BLaER1 (cell line): Measurements from ENCODE around the gene PROC.
A peak's percentile ranks its signal among the peaks of the same experiment; 100 is the strongest.
"Not testable (repeated sequence)": the region's sequence is repeated elsewhere in the genome, so short reads cannot be mapped to it uniquely, and the experiment has no call there.

Source experiments
- H3K27ac ChIP-seq: shearing (Covaris generic); formaldehyde crosslinking; 2 replicates; pipeline ENCODE4 v1.8.1; 2022
- H3K27me3 ChIP-seq: shearing (Covaris generic); formaldehyde crosslinking; 2 replicates; pipeline ENCODE4 v1.8.1; 2022
- H3K36me3 ChIP-seq: shearing (Covaris generic); formaldehyde crosslinking; 2 replicates; pipeline ENCODE4 v1.8.1; 2022
- H3K4me1 ChIP-seq: shearing (Covaris generic); formaldehyde crosslinking; 2 replicates; pipeline ENCODE4 v1.8.1; 2022
- H3K4me2 ChIP-seq: shearing (Covaris generic); formaldehyde crosslinking; 2 replicates; pipeline ENCODE4 v1.8.1; 2022
- H3K4me3 ChIP-seq: shearing (Covaris generic); formaldehyde crosslinking; 2 replicates; pipeline ENCODE4 v1.8.1; 2022
- H3K9ac ChIP-seq: shearing (Covaris generic); formaldehyde crosslinking; 2 replicates; pipeline ENCODE4 v1.8.1; 2022
- H3K9me3 ChIP-seq: shearing (Covaris generic); formaldehyde crosslinking; 2 replicates; pipeline ENCODE4 v1.8.1; 2022
- H4K20me1 ChIP-seq: shearing (Covaris generic); formaldehyde crosslinking; 2 replicates; pipeline ENCODE4 v1.8.1; 2022
- Cebpa-rat ChIP-seq: shearing (Covaris generic); IDR thresholded peaks from 2 replicates; pipeline ENCODE4 v1.8.1; 2022

Gene PROC

DNA sequence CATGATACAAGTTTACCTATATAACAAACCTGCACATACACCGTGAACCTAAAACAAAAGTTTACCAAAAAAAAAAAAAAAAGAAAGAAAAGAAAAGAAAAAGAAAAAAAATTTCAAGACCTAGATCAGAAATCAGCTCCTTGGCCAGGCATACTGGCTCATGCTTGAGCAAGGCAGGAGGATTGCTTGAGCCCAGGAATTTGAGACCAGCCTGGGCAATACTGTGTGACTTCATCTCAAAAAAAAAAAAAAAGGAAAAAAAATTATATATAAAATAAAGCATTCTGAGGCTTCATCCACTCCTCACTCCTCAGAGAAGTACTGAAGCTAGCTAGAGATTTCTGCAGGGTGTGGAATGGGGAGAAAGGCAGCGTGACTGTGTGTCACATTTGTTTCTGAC is 11.8 kb upstream of the PROC start:
- H3K27me3 ChIP-seq: no peaks in the 10 kb centered on the region

DNA sequence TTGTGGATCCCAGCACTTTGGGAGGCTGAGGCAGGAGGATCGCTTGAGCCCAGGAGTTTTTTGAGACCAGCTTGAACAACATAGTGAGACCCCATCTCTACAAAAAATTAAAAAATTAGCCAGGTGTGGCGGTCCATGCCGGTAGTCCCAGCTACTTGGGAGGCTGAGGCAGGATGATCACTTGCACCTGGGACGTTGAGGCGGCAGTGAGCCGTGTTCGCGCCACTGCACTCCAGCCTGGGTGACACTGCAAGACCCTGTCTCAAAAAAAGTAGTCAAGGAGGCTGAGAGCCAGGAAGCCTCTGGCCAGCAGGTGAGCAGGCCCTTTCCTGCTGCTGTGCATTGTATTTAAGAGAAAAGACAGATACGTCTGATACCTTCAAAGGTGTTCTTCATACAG is 11.1 kb upstream of the PROC start:
- peaks cover 39% of the 10 kb centered on the region for H3K4me1 ChIP-seq
- no peaks in the 10 kb centered on the region for H4K20me1 ChIP-seq
- H3K36me3 ChIP-seq: no peaks in the 10 kb centered on the region
- H3K27me3 ChIP-seq: no peaks in the 10 kb centered on the region
- H3K9ac ChIP-seq: no peak overlapping the region
- 0 out of 2 replicates have a peak, but pooled peaks cover under 1% of the 10 kb centered on the region for H3K9me3 ChIP-seq
- TF ChIP-seq Cebpa-rat: no peak
- H3K4me3 ChIP-seq: no peak overlapping the region
- no peak overlapping the region for H3K27ac ChIP-seq
- H3K4me2 ChIP-seq: no peak overlapping the region

More for the DNA sequence above, 11.8 kb upstream of the PROC start:
- Histone ChIP-seq H3K36me3 (no peaks in the 10 kb centered on the region), H3K27ac (no peak overlapping the region), H4K20me1 (no peaks in the 10 kb centered on the region), H3K9ac (no peak overlapping the region), H3K4me2 (no peak overlapping the region), H3K4me3 (no peak overlapping the region), H3K9me3 (no peaks in the 10 kb centered on the region), H3K4me1 (peaks cover 34% of the 10 kb centered on the region)
- no peak for TF ChIP-seq Cebpa-rat

DNA sequence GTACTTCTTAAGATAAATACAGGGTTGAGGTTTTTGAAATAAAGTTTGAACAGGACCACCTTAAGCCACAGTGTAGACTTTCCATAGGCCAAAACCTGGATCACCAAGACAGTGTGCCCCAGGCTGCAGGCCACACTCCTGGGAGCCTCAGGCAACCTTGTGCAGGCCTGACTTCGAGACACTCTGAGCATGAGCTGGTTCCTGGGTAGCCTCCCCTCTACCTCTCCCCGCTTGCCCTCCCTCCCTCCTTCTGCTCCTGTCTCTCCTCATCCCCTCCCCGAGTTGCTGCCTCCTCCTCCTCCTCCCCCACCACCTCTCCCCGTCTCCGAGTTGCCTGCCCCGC is 10.6 kb upstream of the PROC start:
- Histone ChIP-seq H3K9me3 (peaks cover 4% of the 10 kb centered on the region; the same call in 1 of the 2 replicates), H3K27me3 (no peaks in the 10 kb centered on the region), H4K20me1 (no peaks in the 10 kb centered on the region), H3K4me3 (peak overlapping the region; percentile 65), H3K27ac (no peak overlapping the region), H3K4me1 (peaks cover 39% of the 10 kb centered on the region), H3K4me2 (peak overlapping the region; percentile 90), H3K36me3 (no peaks in the 10 kb centered on the region), H3K9ac (no peak overlapping the region)
- no peak for TF ChIP-seq Cebpa-rat

DNA sequence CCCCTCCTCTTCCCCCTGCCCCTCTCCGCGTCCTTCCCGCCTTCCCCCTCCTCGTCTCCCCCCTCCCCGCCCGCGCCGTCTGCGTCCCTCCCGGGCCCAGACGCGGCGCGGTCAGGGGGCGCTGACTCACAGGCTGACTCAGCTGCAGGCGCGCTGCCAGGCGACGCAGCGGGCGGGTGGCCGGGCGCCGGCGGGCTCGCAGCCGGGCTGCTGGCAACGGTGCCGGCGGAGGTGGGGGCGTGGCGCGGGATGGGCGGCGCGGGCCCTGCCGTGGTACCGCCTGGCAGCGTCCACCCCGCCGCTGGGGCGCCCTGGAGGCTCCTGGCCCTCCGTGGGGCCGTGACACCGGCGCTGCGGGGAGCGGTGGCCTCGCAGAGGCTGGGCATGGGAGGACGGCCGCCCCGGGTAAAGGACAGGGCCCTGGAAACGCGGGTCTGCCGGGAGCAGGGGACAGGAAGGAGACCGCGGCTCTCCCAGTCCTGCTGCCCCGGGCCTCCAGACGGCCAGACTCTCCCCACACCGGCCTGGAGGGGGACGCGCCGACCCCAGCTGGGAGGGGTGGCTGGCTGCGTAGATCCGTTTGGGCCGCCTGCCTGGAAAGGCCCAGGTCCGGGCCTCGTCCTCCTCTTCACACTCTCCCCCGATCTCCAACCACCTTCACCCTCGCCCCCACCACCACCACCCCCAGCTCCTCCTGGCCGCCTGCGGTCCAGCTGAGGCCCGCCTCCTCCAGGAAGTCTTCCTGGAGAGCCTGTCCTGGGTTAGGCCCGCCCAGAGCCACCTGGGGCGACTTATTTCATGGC is 10.0 kb upstream of the PROC start:
- Histone ChIP-seq H3K4me3 (peak overlapping the region; percentile 65), H3K4me2 (peak overlapping the region; percentile 90), H3K36me3 (no peaks in the 10 kb centered on the region), H4K20me1 (no peaks in the 10 kb centered on the region), H3K9ac (peak overlapping the region; percentile 65), H3K4me1 (peaks cover 40% of the 10 kb centered on the region), H3K27me3 (no peaks in the 10 kb centered on the region), H3K9me3 (peaks cover 7% of the 10 kb centered on the region), H3K27ac (peak overlapping the region; percentile 66; the same call in 1 of the 2 replicates)
- TF ChIP-seq Cebpa-rat: no peak

DNA sequence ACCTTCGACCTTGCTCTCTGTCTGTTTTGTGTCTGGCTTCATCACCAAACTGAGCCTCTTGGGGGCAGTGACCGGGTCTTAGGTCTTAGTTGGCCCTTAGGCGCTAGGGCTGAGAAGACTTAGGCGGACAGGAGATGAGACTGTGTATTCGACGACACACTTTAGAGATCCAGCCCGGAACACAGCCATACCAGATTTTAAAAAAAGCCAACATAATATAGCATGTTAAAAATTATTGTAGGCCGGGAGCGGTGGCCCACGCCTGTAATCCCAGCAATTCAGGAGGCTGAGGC is 9.5 kb upstream of the PROC start:
- Histone ChIP-seq H3K27ac (no peak overlapping the region), H3K4me3 (no peak overlapping the region), H3K36me3 (no peaks in the 10 kb centered on the region), H3K4me2 (peak overlapping the region; percentile 90; the same call in 1 of the 2 replicates), H3K27me3 (no peaks in the 10 kb centered on the region), H3K9ac (no peak overlapping the region), H3K4me1 (peaks cover 45% of the 10 kb centered on the region), H3K9me3 (peaks cover 8% of the 10 kb centered on the region), H4K20me1 (no peaks in the 10 kb centered on the region)
- no peak for TF ChIP-seq Cebpa-rat

DNA sequence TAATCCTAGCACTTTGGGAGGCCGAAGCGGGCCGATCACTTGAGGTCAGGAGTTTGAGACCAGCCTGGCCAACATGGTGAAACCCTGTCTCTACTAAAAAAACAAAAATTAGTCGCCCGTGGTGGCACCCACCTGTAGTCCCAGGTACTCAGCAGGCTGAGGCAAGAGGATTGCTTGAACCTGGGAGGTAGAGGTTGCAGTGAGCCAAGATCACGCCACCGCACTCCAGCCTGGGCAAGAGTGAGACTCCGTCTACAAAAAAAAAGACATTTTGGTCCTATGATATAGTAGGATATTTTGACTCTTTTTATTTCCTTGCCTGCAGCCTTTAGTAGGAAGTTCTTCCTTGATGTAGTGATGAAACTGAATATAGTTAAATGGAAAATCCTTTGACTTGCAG is 8.5 kb upstream of the PROC start:
- H3K27me3 ChIP-seq, H3K9me3 ChIP-seq, H4K20me1 ChIP-seq, H3K4me2 ChIP-seq, H3K27ac ChIP-seq, H3K36me3 ChIP-seq, H3K9ac ChIP-seq, H3K4me3 ChIP-seq: not testable (repeated sequence)
- H3K4me1 ChIP-seq: peaks cover 45% of the 10 kb centered on the region

DNA sequence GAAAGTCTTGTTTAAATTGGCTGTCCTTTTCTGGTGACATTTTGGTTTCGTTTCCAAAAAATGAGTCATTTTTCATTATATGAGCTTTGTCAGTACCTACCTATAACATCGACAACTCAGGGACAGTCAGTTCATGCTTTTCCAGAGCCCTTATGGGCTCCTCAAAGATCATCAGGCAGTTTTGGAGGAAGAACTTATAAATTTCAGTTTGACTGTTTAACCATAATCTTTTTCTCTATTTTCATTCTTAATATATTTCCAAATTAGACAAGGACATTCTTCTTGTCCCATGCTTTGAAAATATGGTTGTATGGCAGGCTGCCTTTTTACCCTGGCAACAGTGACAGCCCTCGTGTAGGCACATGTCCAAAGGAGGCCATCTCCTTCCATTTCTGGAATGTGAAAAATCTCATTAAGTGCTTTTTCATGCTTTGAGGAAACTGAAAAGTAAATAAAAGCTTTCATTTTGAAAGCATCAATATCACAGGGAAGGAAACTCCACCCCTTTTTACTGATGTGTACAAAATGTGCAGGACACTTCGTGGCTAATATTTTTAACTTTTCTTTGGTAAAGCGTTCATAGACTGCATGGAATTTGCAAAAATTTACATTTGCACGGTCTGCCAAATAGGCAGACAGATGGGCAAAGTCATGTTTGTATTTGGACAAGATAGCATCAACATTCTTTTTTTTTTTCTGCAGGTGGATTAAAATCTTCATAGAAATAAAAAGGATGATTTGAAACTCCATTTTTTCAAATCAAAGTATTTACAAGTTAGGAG is 7.2 kb upstream of the PROC start:
- Histone ChIP-seq H3K36me3 (no peaks in the 10 kb centered on the region), H3K27ac (no peak overlapping the region), H3K4me1 (peaks cover 44% of the 10 kb centered on the region), H3K9ac (no peak overlapping the region), H3K9me3 (peaks cover 8% of the 10 kb centered on the region), H3K27me3 (peaks cover 12% of the 10 kb centered on the region), H4K20me1 (no peaks in the 10 kb centered on the region), H3K4me3 (no peak overlapping the region), H3K4me2 (no peak overlapping the region)
- no peak for TF ChIP-seq Cebpa-rat

DNA sequence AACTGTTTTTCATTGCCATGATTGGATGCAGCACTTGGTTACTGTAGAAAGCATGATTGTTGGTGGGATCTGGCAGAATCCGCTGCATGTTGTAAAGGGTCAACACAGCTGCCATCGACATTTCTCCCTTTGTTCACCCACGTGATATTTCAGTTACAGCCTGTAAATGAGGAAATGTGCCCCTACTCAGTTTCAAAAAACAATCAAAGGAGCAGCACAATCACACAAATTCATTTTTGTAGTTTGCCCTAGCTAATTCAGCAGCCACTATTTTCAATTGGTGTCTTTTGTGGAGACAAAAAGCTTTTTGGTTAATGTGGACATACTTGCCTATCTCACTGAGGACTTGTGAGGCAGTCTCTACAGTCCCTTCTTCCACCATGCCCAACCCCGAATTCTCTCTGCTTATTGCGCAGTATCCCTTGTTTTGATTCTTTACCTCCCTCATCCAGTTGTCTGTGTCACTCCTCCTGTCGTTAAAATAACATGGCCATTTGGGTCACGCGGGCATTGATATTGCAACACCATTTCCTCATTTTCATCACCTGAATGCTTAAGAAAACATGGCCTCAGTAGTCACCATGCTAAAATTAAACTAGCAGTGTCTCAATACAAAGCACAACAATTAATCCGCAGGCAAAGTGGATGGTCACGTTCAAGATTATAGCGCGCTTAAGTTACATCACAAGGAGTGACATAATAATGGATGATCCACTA is 6.4 kb upstream of the PROC start:
- Histone ChIP-seq H3K9ac (no peak overlapping the region), H3K9me3 (peaks cover 8% of the 10 kb centered on the region), H3K4me1 (peaks cover 51% of the 10 kb centered on the region), H4K20me1 (no peaks in the 10 kb centered on the region), H3K27ac (no peak overlapping the region), H3K27me3 (peaks cover 19% of the 10 kb centered on the region), H3K4me2 (no peak overlapping the region), H3K36me3 (no peaks in the 10 kb centered on the region), H3K4me3 (no peak overlapping the region)
- TF ChIP-seq Cebpa-rat: 0 out of 2 replicates have a peak, but pooled peaks have one; percentile 7

DNA sequence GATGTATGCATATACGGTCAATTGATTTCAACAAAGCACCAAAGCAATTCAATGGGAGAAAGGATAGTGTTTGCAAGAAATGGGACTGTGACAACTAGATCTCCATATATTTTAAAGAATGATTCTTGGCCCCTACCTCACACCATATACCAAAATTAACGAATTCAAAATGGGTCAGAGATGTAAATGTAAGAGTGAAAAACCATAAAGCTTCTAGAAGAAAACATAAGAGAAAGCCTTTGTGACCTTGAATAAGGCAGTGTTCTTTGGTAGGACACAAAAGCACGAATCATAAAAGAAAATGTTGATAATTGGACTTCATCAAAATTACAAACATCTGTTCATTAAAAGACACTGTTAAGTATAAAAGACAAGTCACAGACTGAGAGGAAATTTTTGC is 5.0 kb upstream of the PROC start:
- no peaks in the 10 kb centered on the region for H3K36me3 ChIP-seq
- peaks cover 8% of the 10 kb centered on the region for H3K9me3 ChIP-seq
- H3K27ac ChIP-seq: no peak overlapping the region
- peaks cover 48% of the 10 kb centered on the region for H3K4me1 ChIP-seq
- no peak overlapping the region for H3K9ac ChIP-seq
- no peak for TF ChIP-seq Cebpa-rat
- H3K4me3 ChIP-seq: no peak overlapping the region
- H4K20me1 ChIP-seq: no peaks in the 10 kb centered on the region
- peak overlapping the region; percentile 48 for H3K4me2 ChIP-seq
- H3K27me3 ChIP-seq: peaks cover 27% of the 10 kb centered on the region
